Neural crest cell (in vitro differentiated cells): ENCODE data around the gene COX6A2. TPM values are rescaled to one million over a fixed set of nuclear protein-coding genes. Genes with fewer than 3 reads are reported as not detected.
A peak's percentile ranks its signal among the peaks of the same experiment; 100 is the strongest.

Source experiments
- DNase-seq: peaks from one replicate; pipeline ENCODE4 v3.0.0; 2021; ENCODE audit warnings: low read depth, mixed read lengths, low spot score
- H3K27ac Mint-ChIP-seq: one replicate; pipeline ENCODE4 v1.8.0; 2021; ENCODE audit warnings: mild to moderate bottlenecking, mixed read lengths; ENCODE audit not compliant: unreplicated experiment
- H3K27me3 Mint-ChIP-seq: 2 replicates; pipeline ENCODE4 v1.8.0; 2021; ENCODE audit warnings: low read depth, mild to moderate bottlenecking, mixed read lengths
- H3K36me3 Mint-ChIP-seq: 2 replicates; pipeline ENCODE4 v1.8.0; 2021; ENCODE audit warnings: low read depth, mild to moderate bottlenecking, mixed read lengths
- H3K4me1 Mint-ChIP-seq: 2 replicates; pipeline ENCODE4 v1.8.0; 2021; ENCODE audit warnings: mixed read lengths
- H3K4me3 Mint-ChIP-seq: one replicate; pipeline ENCODE4 v1.8.0; 2021; ENCODE audit warnings: mild to moderate bottlenecking, mixed read lengths
- H3K9me3 Mint-ChIP-seq: 2 replicates; pipeline ENCODE4 v1.8.0; 2021; ENCODE audit warnings: mixed read lengths
- CTCF ChIP-seq: fragments of 200-600 bp; sonication (generic); conservative IDR thresholded peaks from 2 replicates; pipeline ENCODE4 v1.5.0; 2021; ENCODE audit warnings: antibody characterized with exemption, mild to moderate bottlenecking
- total RNA-seq: library from RNA; stranded (reverse); gene quantifications from 2 replicates; pipeline ENCODE4 v1.2.1, GENCODE V29; 2021

Gene COX6A2
- total RNA-seq, 1 donor from 2014 or later, result not detected

GRCh38 chr16:31471241-31471874, 43.2 kb upstream of the COX6A2 start:
- H3K4me3 Mint-ChIP-seq, result peak overlapping the region; percentile 73
- H3K4me1 Mint-ChIP-seq, result peaks cover 23% of the 10 kb centered on the region
- no peaks in the 10 kb centered on the region for H3K9me3 Mint-ChIP-seq
- no peak for DNase-seq
- TF ChIP-seq CTCF, result no peak
- peaks cover 50% of the 10 kb centered on the region for H3K27me3 Mint-ChIP-seq
- no peaks in the 10 kb centered on the region for H3K36me3 Mint-ChIP-seq
- no peak overlapping the region for H3K27ac Mint-ChIP-seq

- peaks cover 20% of the 10 kb centered on the region for H3K4me1 Mint-ChIP-seq
- no peak for TF ChIP-seq CTCF
Measured at GRCh38 chr16:31470615-31471014, 42.5 kb upstream of the COX6A2 start.

GRCh38 chr16:31467858-31468257, 39.7 kb upstream of the COX6A2 start:
- no peak for TF ChIP-seq CTCF
- Mint-ChIP-seq H3K36me3 (no peaks in the 10 kb centered on the region), H3K9me3 (no peaks in the 10 kb centered on the region), H3K4me1 (peaks cover 18% of the 10 kb centered on the region), H3K27ac (no peak overlapping the region), H3K27me3 (peaks cover 16% of the 10 kb centered on the region), H3K4me3 (no peak overlapping the region)
- no peak for DNase-seq

More at GRCh38 chr16:31470615-31471014, 42.5 kb upstream of the COX6A2 start:
- H3K27ac Mint-ChIP-seq, result no peak overlapping the region
- peak overlapping the region; percentile 46 for H3K4me3 Mint-ChIP-seq
- H3K36me3 Mint-ChIP-seq, result no peaks in the 10 kb centered on the region
- H3K9me3 Mint-ChIP-seq, result no peaks in the 10 kb centered on the region
- peaks cover 43% of the 10 kb centered on the region for H3K27me3 Mint-ChIP-seq
- DNase-seq, result no peak

- Mint-ChIP-seq H3K4me1 (peaks cover 12% of the 10 kb centered on the region), H3K27ac (peak overlapping the region; percentile 62), H3K27me3 (peaks cover 10% of the 10 kb centered on the region), H3K36me3 (no peaks in the 10 kb centered on the region), H3K4me3 (no peak overlapping the region), H3K9me3 (no peaks in the 10 kb centered on the region)
- DNase-seq, result no peak
- no peak for TF ChIP-seq CTCF
Measured at GRCh38 chr16:31467151-31467773, 39.1 kb upstream of the COX6A2 start.

- Mint-ChIP-seq H3K36me3 (no peaks in the 10 kb centered on the region), H3K4me1 (peaks cover 9% of the 10 kb centered on the region), H3K27ac (no peak overlapping the region), H3K9me3 (no peaks in the 10 kb centered on the region), H3K27me3 (peaks cover 5% of the 10 kb centered on the region), H3K4me3 (no peak overlapping the region)
- TF ChIP-seq CTCF, result no peak
- DNase-seq, result no peak
Measured at GRCh38 chr16:31466381-31466841, 38.3 kb upstream of the COX6A2 start.
